BE2C (cell line): Measurements from ENCODE around the gene CCDC70.

ENCODE experiments used
- DNase-seq: peaks from one replicate; pipeline ENCODE4 v3.0.0-alpha.2; 2020
- H3K27me3 ChIP-seq: fragments of 250-450 bp; sonication (Bioruptor Pico); 2 replicates; pipeline ENCODE4 v1.5.1; 2020; ENCODE audit warnings: mild to moderate bottlenecking
- H3K36me3 ChIP-seq: fragments of 250-450 bp; sonication (Bioruptor Pico); 2 replicates; pipeline ENCODE4 v1.5.1; 2020; ENCODE audit warnings: mild to moderate bottlenecking
- H3K4me1 ChIP-seq: fragments of 250-450 bp; sonication (Bioruptor Pico); 2 replicates; pipeline ENCODE4 v1.5.1; 2020
- H3K4me3 ChIP-seq: 2 replicates; pipeline ENCODE4 v1.5.1; 2011; ENCODE audit warnings: low read depth, low read length
- H3K9me3 ChIP-seq: fragments of 250-450 bp; sonication (Bioruptor Pico); 2 replicates; pipeline ENCODE4 v1.5.1; 2020
- TF ChIP-seq, protein P1 (sequence below): IDR thresholded peaks from 2 replicates; pipeline ENCODE4 v1.5.1; 2012; ENCODE audit warnings: mild to moderate bottlenecking, low read depth, low read length

The CCDC70 gene

GRCh38 chr13:51833980-51834379 is 27.8 kb upstream of the CCDC70 start:
- no peaks in the 10 kb centered on the region for H3K4me1 ChIP-seq
- no peak for DNase-seq
- no peak overlapping the region for H3K4me3 ChIP-seq
- H3K9me3 ChIP-seq = no peaks in the 10 kb centered on the region
- H3K36me3 ChIP-seq = no peaks in the 10 kb centered on the region
- TF ChIP-seq, protein P1, sequence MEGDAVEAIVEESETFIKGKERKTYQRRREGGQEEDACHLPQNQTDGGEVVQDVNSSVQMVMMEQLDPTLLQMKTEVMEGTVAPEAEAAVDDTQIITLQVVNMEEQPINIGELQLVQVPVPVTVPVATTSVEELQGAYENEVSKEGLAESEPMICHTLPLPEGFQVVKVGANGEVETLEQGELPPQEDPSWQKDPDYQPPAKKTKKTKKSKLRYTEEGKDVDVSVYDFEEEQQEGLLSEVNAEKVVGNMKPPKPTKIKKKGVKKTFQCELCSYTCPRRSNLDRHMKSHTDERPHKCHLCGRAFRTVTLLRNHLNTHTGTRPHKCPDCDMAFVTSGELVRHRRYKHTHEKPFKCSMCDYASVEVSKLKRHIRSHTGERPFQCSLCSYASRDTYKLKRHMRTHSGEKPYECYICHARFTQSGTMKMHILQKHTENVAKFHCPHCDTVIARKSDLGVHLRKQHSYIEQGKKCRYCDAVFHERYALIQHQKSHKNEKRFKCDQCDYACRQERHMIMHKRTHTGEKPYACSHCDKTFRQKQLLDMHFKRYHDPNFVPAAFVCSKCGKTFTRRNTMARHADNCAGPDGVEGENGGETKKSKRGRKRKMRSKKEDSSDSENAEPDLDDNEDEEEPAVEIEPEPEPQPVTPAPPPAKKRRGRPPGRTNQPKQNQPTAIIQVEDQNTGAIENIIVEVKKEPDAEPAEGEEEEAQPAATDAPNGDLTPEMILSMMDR = no peak
- no peaks in the 10 kb centered on the region for H3K27me3 ChIP-seq

DNA sequence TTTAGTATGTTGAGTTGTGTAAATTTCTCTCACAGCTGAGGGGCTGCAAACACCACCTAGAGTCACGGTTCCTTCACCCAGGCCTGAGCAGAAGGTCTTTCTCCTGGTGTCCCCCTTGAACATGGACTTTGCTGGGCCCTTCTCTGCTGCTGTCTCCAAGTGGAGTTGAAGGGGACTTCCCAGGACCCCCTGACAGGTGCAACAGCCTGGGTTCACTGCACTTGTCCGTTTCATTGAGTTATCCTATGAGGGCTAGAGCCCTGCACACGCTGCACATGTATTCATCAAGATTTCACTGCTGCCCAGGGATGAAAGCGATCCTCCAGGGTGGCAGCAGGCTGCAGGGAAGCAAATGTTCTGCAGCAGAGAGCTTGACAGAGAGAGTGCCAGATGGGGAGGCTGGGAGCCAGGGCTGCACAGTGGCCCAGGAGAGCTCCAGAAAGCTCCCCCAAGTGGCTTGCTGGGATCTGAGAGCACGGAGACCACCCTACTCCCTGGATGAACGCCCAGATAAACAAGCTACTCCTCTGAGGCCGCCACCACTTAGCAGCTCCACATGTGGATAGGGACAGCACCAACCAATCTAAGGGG is 27.1 kb upstream of the CCDC70 start:
- Histone ChIP-seq H3K4me1 (no peaks in the 10 kb centered on the region), H3K9me3 (no peaks in the 10 kb centered on the region), H3K36me3 (no peaks in the 10 kb centered on the region), H3K27me3 (no peaks in the 10 kb centered on the region), H3K4me3 (no peak overlapping the region)
- TF ChIP-seq, protein P1 = no peak
- no peak for DNase-seq

DNA sequence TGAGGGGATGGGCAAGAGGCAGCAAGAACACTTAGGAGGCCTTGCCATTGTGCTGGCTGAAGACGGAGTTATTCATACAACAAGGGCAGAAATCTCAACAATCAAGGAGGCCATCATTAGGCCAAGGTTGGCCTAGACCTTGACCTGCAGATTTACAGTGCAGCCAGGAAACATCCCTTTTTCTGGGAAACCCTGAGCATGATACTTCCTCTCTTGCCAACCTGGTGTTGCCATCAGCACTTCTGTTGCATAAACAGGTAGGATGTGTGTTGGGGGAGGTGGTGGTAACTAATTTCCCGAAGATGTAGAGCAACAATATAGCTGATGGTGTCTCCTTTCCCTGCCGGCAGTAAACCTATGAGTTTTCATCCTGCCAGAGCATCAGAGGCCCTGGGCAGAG is 24.8 kb upstream of the CCDC70 start:
- DNase-seq = no peak
- Histone ChIP-seq H3K36me3 (no peaks in the 10 kb centered on the region), H3K4me3 (no peak overlapping the region), H3K4me1 (no peaks in the 10 kb centered on the region), H3K9me3 (no peaks in the 10 kb centered on the region), H3K27me3 (no peaks in the 10 kb centered on the region)
- TF ChIP-seq, protein P1 = no peak

DNA sequence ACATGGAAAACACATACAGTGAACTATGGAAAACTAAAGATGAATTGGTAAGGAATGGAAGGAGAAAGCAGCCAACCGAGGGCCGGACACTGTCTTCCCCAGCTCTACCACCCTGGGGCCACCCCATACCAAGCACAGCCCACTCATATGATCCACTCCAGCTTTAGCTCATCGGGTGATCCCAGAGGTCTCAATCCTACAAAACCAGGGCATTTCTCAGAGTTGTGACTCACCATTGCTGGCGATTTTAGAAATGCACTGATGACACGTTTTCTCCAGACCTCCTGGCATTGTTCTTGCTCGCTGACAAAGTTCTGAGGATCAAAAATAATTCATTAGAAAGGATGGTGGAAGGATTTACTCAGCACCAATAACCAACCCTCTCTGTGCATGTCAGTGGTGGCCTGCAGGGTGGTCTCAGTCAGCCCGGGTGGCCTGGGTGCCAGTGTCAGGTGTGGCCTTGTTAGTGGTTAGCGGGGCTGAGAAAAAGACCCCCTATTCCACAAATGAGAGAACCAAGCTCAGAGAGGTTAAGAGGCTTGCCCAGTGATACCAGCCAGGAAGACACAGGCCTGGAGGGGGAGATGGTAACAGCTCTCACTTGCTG is 23.4 kb upstream of the CCDC70 start:
- Histone ChIP-seq H3K9me3 (no peaks in the 10 kb centered on the region), H3K4me1 (no peaks in the 10 kb centered on the region), H3K4me3 (no peak overlapping the region), H3K27me3 (no peaks in the 10 kb centered on the region), H3K36me3 (no peaks in the 10 kb centered on the region)
- no peak for DNase-seq
- TF ChIP-seq, protein P1 = no peak

- Histone ChIP-seq H3K4me3 (no peak overlapping the region), H3K4me1 (no peaks in the 10 kb centered on the region), H3K27me3 (no peaks in the 10 kb centered on the region), H3K9me3 (no peaks in the 10 kb centered on the region), H3K36me3 (no peaks in the 10 kb centered on the region)
- no peak for DNase-seq
- TF ChIP-seq, protein P1 = no peak
Measured at GRCh38 chr13:51839711-51840540, 21.8 kb upstream of the CCDC70 start.

DNA sequence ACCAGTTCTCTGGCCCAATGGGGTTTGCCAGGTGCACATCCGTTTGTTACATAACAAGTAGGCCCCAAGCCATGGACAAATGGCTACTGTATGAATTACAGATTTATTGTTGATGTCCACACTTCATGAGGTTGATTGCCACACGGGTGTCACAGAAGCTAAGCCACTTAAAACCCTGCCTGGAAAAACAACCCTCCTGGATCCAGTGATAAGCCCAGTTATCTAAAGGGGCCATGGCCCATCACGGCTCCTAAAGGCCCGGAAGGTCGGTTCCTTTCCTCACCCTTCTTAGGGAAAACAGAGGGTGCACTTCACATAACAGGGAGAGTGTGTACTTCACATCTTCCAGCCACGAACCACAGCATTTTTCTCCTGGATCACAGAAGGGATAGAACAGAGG is 20.9 kb upstream of the CCDC70 start:
- no peak for DNase-seq
- no peaks in the 10 kb centered on the region for H3K36me3 ChIP-seq
- no peak overlapping the region for H3K4me3 ChIP-seq
- no peaks in the 10 kb centered on the region for H3K27me3 ChIP-seq
- TF ChIP-seq, protein P1 = no peak
- no peaks in the 10 kb centered on the region for H3K4me1 ChIP-seq
- no peaks in the 10 kb centered on the region for H3K9me3 ChIP-seq
